H9 (cell line): Measurements from ENCODE around the gene LARP6. TPM values are rescaled to one million over a fixed set of nuclear protein-coding genes. Genes with fewer than 3 reads are reported as not detected.

Source experiments
- DNase-seq: peaks from one replicate; pipeline ENCODE4 v3.0.0-alpha.2; 2017
- H2AFZ ChIP-seq: one replicate; pipeline ENCODE4 v1.6.1; 2013; ENCODE audit warnings: mild to moderate bottlenecking, low read length, control low read depth, moderate library complexity
- H2AK5ac ChIP-seq: 2 replicates; pipeline ENCODE4 v1.6.1; 2013; ENCODE audit warnings: low read length, control low read depth, mixed read lengths; ENCODE audit not compliant: insufficient read length
- H2BK120ac ChIP-seq: one replicate; pipeline ENCODE4 v1.6.1; 2013; ENCODE audit warnings: low read depth, mild to moderate bottlenecking, low read length, control low read depth, inconsistent platforms; ENCODE audit not compliant: poor library complexity, severe bottlenecking
- H2BK12ac ChIP-seq: 2 replicates; pipeline ENCODE4 v1.6.1; 2013; ENCODE audit warnings: low read length, control low read depth, mixed read lengths, low read depth; ENCODE audit not compliant: insufficient read length
- H2BK15ac ChIP-seq: 2 replicates; pipeline ENCODE4 v1.6.1; 2013; ENCODE audit warnings: low read depth, low read length, control low read depth
- H2BK20ac ChIP-seq: one replicate; pipeline ENCODE4 v1.6.1; 2013; ENCODE audit warnings: low read depth, mild to moderate bottlenecking, low read length, control low read depth, inconsistent platforms; ENCODE audit not compliant: poor library complexity, severe bottlenecking
- H2BK5ac ChIP-seq: 2 replicates; pipeline ENCODE4 v1.6.1; 2013; ENCODE audit warnings: low read length, control low read depth, mixed read lengths; ENCODE audit not compliant: insufficient read length
- H3K14ac ChIP-seq: 2 replicates; pipeline ENCODE4 v1.6.1; 2013; ENCODE audit warnings: low read length, control low read depth; ENCODE audit not compliant: insufficient read depth
- H3K18ac ChIP-seq: 2 replicates; pipeline ENCODE4 v1.6.1; 2013; ENCODE audit warnings: low read depth, mild to moderate bottlenecking, mixed read lengths, low read length, control low read depth; ENCODE audit not compliant: insufficient read length
- H3K23ac ChIP-seq: 2 replicates; pipeline ENCODE4 v1.6.1; 2013; ENCODE audit warnings: low read length, control low read depth, mixed read lengths, low read depth; ENCODE audit not compliant: insufficient read length
- H3K23me2 ChIP-seq: 2 replicates; pipeline ENCODE4 v1.6.1; 2013; ENCODE audit warnings: low read depth, mild to moderate bottlenecking, mixed read lengths, low read length, control low read depth; ENCODE audit not compliant: insufficient read length, poor library complexity, severe bottlenecking
- H3K27ac ChIP-seq: 2 replicates; pipeline ENCODE4 v1.5.1; 2013; ENCODE audit warnings: low read length, control low read depth, mixed read lengths, low read depth; ENCODE audit not compliant: insufficient read length
- H3K27me3 ChIP-seq: 2 replicates; pipeline ENCODE4 v1.6.1; 2013; ENCODE audit warnings: low read length, control low read depth, inconsistent platforms; ENCODE audit not compliant: insufficient read depth
- H3K4ac ChIP-seq: 2 replicates; pipeline ENCODE4 v1.6.1; 2013; ENCODE audit warnings: low read depth, mild to moderate bottlenecking, control low read depth, inconsistent platforms, low read length, moderate library complexity
- H3K4me1 ChIP-seq: 2 replicates; pipeline ENCODE4 v1.6.1; 2013; ENCODE audit warnings: low read length, control low read depth, inconsistent platforms; ENCODE audit not compliant: insufficient read depth
- H3K4me2 ChIP-seq: 2 replicates; pipeline ENCODE4 v1.6.1; 2013; ENCODE audit warnings: low read length, control low read depth, mixed read lengths; ENCODE audit not compliant: insufficient read length, insufficient read depth
- H3K56ac ChIP-seq: 2 replicates; pipeline ENCODE4 v1.6.1; 2013; ENCODE audit warnings: low read depth, mild to moderate bottlenecking, mixed read lengths, low read length, control low read depth; ENCODE audit not compliant: insufficient read length
- H3K79me1 ChIP-seq: 2 replicates; pipeline ENCODE4 v1.6.1; 2013; ENCODE audit warnings: low read depth, mild to moderate bottlenecking, moderate library complexity, low read length, control low read depth, inconsistent platforms; ENCODE audit not compliant: insufficient read depth, poor library complexity, severe bottlenecking
- H3K79me2 ChIP-seq: 2 replicates; pipeline ENCODE4 v1.6.1; 2013; ENCODE audit warnings: low read length, control low read depth, inconsistent platforms; ENCODE audit not compliant: insufficient read depth
- H3K9ac ChIP-seq: 2 replicates; pipeline ENCODE4 v1.6.1; 2013; ENCODE audit warnings: low read length, control low read depth, mixed read lengths; ENCODE audit not compliant: insufficient read length; ENCODE audit errors: extremely low read depth
- H3K9me3 ChIP-seq: one replicate; pipeline ENCODE4 v1.6.1; 2013; ENCODE audit warnings: low read depth, low read length, inconsistent platforms; ENCODE audit not compliant: control insufficient read depth
- H3T11ph ChIP-seq: one replicate; pipeline ENCODE4 v1.6.1; 2013; ENCODE audit warnings: mild to moderate bottlenecking, low read length, control low read depth, inconsistent platforms
- H4K20me1 ChIP-seq: one replicate; pipeline ENCODE4 v1.6.1; 2013; ENCODE audit not compliant: control insufficient read depth, insufficient read length, insufficient read depth
- H4K5ac ChIP-seq: 2 replicates; pipeline ENCODE4 v1.6.1; 2013; ENCODE audit warnings: low read depth, mild to moderate bottlenecking, mixed read lengths, low read length, control low read depth; ENCODE audit not compliant: insufficient read length
- H4K8ac ChIP-seq: replicated peaks from 2 replicates; pipeline ENCODE4 v1.6.1; 2013; ENCODE audit warnings: low read length, control low read depth, mixed read lengths, low read depth; ENCODE audit not compliant: insufficient read length
- H4K91ac ChIP-seq: 2 replicates; pipeline ENCODE4 v1.6.1; 2013; ENCODE audit warnings: low read depth, mild to moderate bottlenecking, moderate library complexity, mixed read lengths, low read length, control low read depth; ENCODE audit not compliant: insufficient read length
- H3K27ac Mint-ChIP-seq, 3 experiments: 2 replicates in 2 of 3; 3 replicates in 1 of 3; pipeline ENCODE4 v1.8.0; 2020 to 2021; ENCODE audit warnings: mixed read lengths in 3 of 3, mild to moderate bottlenecking in 1 of 3, moderate library complexity in 1 of 3
- H3K27me3 Mint-ChIP-seq: 2 replicates; pipeline ENCODE4 v1.8.0; 2021; ENCODE audit warnings: low read depth, mild to moderate bottlenecking, moderate library complexity, mixed read lengths
- H3K36me3 Mint-ChIP-seq, 3 experiments: 2 replicates in 2 of 3; 3 replicates in 1 of 3; pipeline ENCODE4 v1.8.0; 2020 to 2021; ENCODE audit warnings: low read depth in 3 of 3, mixed read lengths in 3 of 3; ENCODE audit not compliant: insufficient read depth in 1 of 3
- H3K4me1 Mint-ChIP-seq, 2 experiments: 2 replicates each; pipeline ENCODE4 v1.8.0; 2020; ENCODE audit warnings: mixed read lengths in 2 of 2
- H3K4me3 Mint-ChIP-seq, 2 experiments: 2 replicates in 1 of 2; 3 replicates in 1 of 2; pipeline ENCODE4 v1.8.0; 2020 to 2021; ENCODE audit warnings: mild to moderate bottlenecking in 2 of 2, mixed read lengths in 2 of 2, moderate library complexity in 1 of 2
- H3K9me3 Mint-ChIP-seq, 2 experiments: 2 replicates in 1 of 2; 3 replicates in 1 of 2; pipeline ENCODE4 v1.8.0; 2020; ENCODE audit warnings: mild to moderate bottlenecking in 2 of 2, mixed read lengths in 2 of 2, moderate library complexity in 1 of 2
- WGBS: extraction: QIAGEN DNeasy Blood & Tissue Kit; methylation state at CpG from one replicate; pipeline ENCODE4 v1.1.7; 2013; ENCODE audit warnings: missing lambda C conversion rate, low lambda C conversion rate, mixed read lengths; ENCODE audit not compliant: insufficient read length; ENCODE audit errors: extremely low coverage; 5-methylcytosine and 5-hydroxymethylcytosine counted together
- total RNA-seq: library from RNA; stranded (reverse); gene quantifications from 2 replicates; pipeline ENCODE4 v1.2.1, GENCODE V29; 2021
- TF ChIP-seq, protein P1 (sequence below): fragments of 200-600 bp; sonication (generic); conservative IDR thresholded peaks from 3 replicates; pipeline ENCODE4 v1.8.0; 2021; ENCODE audit warnings: antibody characterized with exemption, mild to moderate bottlenecking

LARP6 gene
- total RNA-seq, 1 experiment from 2014 or later = 18.9 TPM

DNA sequence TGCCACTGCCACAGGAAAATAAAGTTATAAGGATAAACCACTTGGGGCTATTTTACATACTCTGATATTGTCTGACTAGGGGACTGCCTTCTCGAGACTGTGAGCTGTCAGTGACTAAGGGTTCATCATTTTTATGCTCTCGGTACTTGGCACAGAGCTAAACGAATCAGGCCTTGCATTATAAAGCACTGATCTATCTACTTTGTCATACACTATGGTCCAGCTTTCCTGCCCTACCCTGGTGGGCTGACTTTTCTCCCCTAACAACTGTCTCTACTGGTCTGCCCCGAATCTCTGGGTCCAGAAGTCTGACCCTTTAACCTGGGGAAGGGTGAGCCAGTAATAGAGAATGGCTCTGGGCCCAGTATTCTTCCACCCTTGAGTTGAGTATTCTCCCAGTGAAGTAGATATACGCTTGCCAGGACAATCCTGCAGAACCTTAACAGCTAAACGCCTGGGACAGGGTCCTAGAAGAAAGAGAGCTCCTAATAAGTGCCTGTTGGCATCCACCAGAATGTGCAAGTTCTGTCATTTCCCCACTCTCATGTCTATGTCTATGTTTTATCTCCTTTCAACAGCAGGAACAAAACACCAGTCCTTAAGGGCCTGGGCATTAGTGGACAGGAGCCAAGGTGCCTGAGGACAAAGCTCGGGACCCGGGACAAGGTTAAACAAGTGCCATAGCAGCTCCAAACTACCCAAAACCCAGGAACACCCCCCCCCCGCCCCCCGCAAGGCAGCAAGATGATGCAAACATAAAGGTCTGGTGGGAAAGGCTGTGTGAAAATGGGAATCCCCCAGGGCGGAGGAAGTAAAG lies 1.2 kb downstream of the LARP6 start:
- Histone ChIP-seq H3K56ac (no peak overlapping the region), H3K18ac (no peak overlapping the region), H3K23ac (no peak overlapping the region), H3K23me2 (peaks cover 12% of the 10 kb centered on the region), H2AFZ (no peak overlapping the region), H2BK15ac (no peak overlapping the region), H3K9ac (no peak overlapping the region), H4K8ac (no peak overlapping the region), H2BK5ac (no peak overlapping the region), H3K9me3 (no peaks in the 10 kb centered on the region), H3K79me1 (no peaks in the 10 kb centered on the region), H3K79me2 (no peaks in the 10 kb centered on the region), H2BK12ac (no peak overlapping the region), H4K5ac (no peak overlapping the region), H2AK5ac (no peak overlapping the region), H2BK20ac (no peak overlapping the region), H2BK120ac (peak overlapping the region; percentile 69), H3K27me3 (no peaks in the 10 kb centered on the region), H3K27ac (no peak overlapping the region), H3K4me1 (no peaks in the 10 kb centered on the region), H4K91ac (no peak overlapping the region), H3K14ac (no peak overlapping the region), H4K20me1 (no peaks in the 10 kb centered on the region), H3K4ac (no peak overlapping the region), H3T11ph (no peak overlapping the region), H3K4me2 (peak overlapping the region; percentile 44)
- WGBS = no CpG with 5 or more reads among the region's 11 CpGs
- Mint-ChIP-seq H3K9me3 (peaks cover 0 to 2% of the 10 kb centered on the region in 2 experiments; a peak in 1 of 5 replicates), H3K36me3 (peaks cover 11 to 14% (median 12%) of the 10 kb centered on the region in 3 experiments), H3K4me1 (peaks cover 13 to 16% of the 10 kb centered on the region in 2 experiments), H3K27ac (no peak overlapping the region; a peak in 1 of 7 replicates), H3K4me3 (peak overlapping the region; percentile 82 to 93), H3K27me3 (peaks cover 28% of the 10 kb centered on the region)
- no peak for DNase-seq
- TF ChIP-seq, protein P1, sequence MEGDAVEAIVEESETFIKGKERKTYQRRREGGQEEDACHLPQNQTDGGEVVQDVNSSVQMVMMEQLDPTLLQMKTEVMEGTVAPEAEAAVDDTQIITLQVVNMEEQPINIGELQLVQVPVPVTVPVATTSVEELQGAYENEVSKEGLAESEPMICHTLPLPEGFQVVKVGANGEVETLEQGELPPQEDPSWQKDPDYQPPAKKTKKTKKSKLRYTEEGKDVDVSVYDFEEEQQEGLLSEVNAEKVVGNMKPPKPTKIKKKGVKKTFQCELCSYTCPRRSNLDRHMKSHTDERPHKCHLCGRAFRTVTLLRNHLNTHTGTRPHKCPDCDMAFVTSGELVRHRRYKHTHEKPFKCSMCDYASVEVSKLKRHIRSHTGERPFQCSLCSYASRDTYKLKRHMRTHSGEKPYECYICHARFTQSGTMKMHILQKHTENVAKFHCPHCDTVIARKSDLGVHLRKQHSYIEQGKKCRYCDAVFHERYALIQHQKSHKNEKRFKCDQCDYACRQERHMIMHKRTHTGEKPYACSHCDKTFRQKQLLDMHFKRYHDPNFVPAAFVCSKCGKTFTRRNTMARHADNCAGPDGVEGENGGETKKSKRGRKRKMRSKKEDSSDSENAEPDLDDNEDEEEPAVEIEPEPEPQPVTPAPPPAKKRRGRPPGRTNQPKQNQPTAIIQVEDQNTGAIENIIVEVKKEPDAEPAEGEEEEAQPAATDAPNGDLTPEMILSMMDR = no peak
